Thymus (tissue), 14 donors: ENCODE data around the gene REV3L. TPM values are rescaled to one million over a fixed set of nuclear protein-coding genes. Genes with fewer than 3 reads are reported as not detected.

ENCODE experiments used
- DNase-seq, 9 donors: peaks; one replicate each; pipeline ENCODE4 v3.0.0-alpha.2; 2013; ENCODE audit warnings: low spot score in 9 of 9, low read depth in 6 of 9, missing footprints in 1 of 9
- H3K27ac ChIP-seq, 2 donors: one replicate each; pipeline ENCODE4 v1.5.1; 2013; ENCODE audit warnings: control low read depth in 1 of 2, low read depth in 1 of 2, low read length in 1 of 2, mild to moderate bottlenecking in 1 of 2, moderate library complexity in 1 of 2
- H3K27me3 ChIP-seq, 2 donors: one replicate each; pipeline ENCODE4 v1.5.1; 2013; ENCODE audit warnings: low read length in 1 of 2; ENCODE audit not compliant: control insufficient read depth in 2 of 2, insufficient read depth in 1 of 2
- H3K36me3 ChIP-seq, 2 donors: one replicate each; pipeline ENCODE4 v1.5.1; 2013; ENCODE audit warnings: low read length in 1 of 2, mild to moderate bottlenecking in 1 of 2, moderate library complexity in 1 of 2; ENCODE audit not compliant: control insufficient read depth in 2 of 2, insufficient read depth in 2 of 2
- H3K4me1 ChIP-seq, 2 donors: one replicate each; pipeline ENCODE4 v1.5.1; 2013; ENCODE audit warnings: low read length in 2 of 2; ENCODE audit not compliant: control insufficient read depth in 2 of 2, insufficient read depth in 2 of 2
- H3K4me3 ChIP-seq, 2 donors: one replicate each; pipeline ENCODE4 v1.5.1; 2013; ENCODE audit warnings: low read length in 2 of 2, control low read depth in 1 of 2, mild to moderate bottlenecking in 1 of 2
- H3K9me3 ChIP-seq, 2 donors: one replicate each; pipeline ENCODE4 v1.5.1; 2013; ENCODE audit warnings: low read length in 1 of 2, mild to moderate bottlenecking in 1 of 2; ENCODE audit not compliant: control insufficient read depth in 2 of 2, insufficient read depth in 1 of 2
- WGBS: extraction: QIAGEN DNeasy Blood & Tissue Kit; methylation state at CpG from one replicate; pipeline ENCODE4 v1.1.7; 2013; 5-methylcytosine and 5-hydroxymethylcytosine counted together
- long read RNA-seq, 10 donors: transcript quantifications; one replicate each; lab custom pipeline, GENCODE V29; 2026
- polyA plus RNA-seq: library from polyadenylated mRNA; stranded (reverse); fragments of 200-250 nt; gene quantifications from one replicate; pipeline ENCODE4 v1.2.3, GENCODE V29; 2013
- total RNA-seq: library from RNA; stranded (reverse); fragments of 120-200 nt; gene quantifications from one replicate; pipeline ENCODE4 v1.2.4, GENCODE V29; 2013
- donor health status: healthy.

REV3L gene, protein sequence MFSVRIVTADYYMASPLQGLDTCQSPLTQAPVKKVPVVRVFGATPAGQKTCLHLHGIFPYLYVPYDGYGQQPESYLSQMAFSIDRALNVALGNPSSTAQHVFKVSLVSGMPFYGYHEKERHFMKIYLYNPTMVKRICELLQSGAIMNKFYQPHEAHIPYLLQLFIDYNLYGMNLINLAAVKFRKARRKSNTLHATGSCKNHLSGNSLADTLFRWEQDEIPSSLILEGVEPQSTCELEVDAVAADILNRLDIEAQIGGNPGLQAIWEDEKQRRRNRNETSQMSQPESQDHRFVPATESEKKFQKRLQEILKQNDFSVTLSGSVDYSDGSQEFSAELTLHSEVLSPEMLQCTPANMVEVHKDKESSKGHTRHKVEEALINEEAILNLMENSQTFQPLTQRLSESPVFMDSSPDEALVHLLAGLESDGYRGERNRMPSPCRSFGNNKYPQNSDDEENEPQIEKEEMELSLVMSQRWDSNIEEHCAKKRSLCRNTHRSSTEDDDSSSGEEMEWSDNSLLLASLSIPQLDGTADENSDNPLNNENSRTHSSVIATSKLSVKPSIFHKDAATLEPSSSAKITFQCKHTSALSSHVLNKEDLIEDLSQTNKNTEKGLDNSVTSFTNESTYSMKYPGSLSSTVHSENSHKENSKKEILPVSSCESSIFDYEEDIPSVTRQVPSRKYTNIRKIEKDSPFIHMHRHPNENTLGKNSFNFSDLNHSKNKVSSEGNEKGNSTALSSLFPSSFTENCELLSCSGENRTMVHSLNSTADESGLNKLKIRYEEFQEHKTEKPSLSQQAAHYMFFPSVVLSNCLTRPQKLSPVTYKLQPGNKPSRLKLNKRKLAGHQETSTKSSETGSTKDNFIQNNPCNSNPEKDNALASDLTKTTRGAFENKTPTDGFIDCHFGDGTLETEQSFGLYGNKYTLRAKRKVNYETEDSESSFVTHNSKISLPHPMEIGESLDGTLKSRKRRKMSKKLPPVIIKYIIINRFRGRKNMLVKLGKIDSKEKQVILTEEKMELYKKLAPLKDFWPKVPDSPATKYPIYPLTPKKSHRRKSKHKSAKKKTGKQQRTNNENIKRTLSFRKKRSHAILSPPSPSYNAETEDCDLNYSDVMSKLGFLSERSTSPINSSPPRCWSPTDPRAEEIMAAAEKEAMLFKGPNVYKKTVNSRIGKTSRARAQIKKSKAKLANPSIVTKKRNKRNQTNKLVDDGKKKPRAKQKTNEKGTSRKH (N-terminal part only)
- total RNA-seq (29.4 TPM), polyA plus RNA-seq (21.2 TPM)
- long read RNA-seq, donor 1 = 0 reads
- long read RNA-seq, donor 2 = 0 reads
- long read RNA-seq, donor 3 = 0 reads
- long read RNA-seq, donor 4 = 0 reads
- long read RNA-seq, donor 5 = 0 reads
- long read RNA-seq, donor 6, partial matches to known transcripts = 0 of 11 reads
- long read RNA-seq, donor 6, other reads (novel, unspliced or antisense) = 11 of 11 reads
- long read RNA-seq, donor 7 = 0 reads
- long read RNA-seq, donor 8 = 0 reads
- long read RNA-seq, donor 9 = 0 reads
- long read RNA-seq, donor 10, partial matches to known transcripts = 5 of 5 reads
- long read RNA-seq, donor 10, other reads (novel, unspliced or antisense) = 0 of 5 reads

DNA sequence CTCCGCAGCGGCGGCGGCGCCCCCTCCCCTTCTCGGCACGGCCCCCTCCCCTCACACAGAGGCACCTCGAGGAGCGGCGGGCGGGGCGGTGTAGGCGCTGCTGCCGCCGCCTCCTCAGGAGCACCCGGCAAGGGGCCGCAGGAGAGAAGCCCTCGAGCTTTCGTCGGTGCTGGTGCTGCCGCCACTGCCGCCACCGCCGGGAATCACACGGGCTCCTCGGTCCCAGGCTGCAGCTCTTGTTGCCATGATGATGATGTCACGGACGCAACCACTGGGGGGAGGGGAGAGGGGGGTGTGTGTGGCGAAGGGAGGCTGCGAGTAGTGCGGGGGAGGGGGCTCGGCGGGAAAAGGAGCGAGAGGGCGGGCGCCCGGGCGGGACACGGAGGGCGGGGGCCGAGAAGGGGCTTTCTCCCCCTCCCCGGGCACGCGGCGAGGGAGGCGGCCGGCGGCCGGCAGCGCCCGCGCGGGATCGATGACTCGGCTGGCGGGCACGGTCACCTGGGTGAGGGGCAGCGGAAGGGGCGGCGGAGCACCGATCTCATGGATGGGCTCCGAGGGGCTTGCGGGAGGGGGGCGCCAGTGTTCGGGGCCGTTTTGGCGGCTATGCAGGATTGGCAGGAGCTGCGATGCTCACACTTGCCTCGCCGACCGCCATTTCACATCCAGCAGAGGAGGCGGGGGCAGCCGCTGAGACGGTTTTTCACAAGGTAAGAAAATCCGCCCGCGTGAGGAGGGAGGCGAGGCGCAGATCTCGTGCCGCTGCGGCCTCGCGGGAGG is at the start of gene REV3L:
REV3L (minus strand) TSS at position 260 of the 777 bp plus-strand sequence. CDS start 330 bp downstream, outside the sequence.
- peaks cover 16 to 30% of the 10 kb centered on the region in 2 donors for H3K4me1 ChIP-seq
- under 1% methylated on average over 83 of the region's 84 CpGs for WGBS

DNA sequence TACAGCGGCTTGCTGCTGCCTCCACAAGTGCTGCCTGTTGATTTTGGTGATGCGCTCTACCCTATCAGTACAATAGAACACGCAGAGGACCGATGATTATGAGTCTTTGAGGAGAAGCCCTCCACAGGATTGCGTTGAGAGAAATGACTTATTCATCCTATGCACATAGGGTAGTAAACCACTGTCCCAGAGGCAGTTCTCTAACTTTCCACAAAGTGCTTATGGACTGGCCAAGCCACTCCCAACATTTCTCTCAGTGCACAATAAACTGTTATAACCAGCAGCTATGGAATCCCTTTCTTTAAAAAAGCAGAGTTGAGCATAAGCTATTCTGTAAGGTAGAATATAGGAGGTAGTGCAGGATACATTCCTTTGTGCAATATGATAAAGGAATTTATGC is 48.2 kb upstream of the REV3L start:
- 97% methylated on average over 5 of the region's 5 CpGs for WGBS
- H3K9me3 ChIP-seq = peaks cover 0 to 3% of the 10 kb centered on the region in 2 donors
- H3K4me3 ChIP-seq = no peak overlapping the region
- DNase-seq = no peak
- peak overlapping the region in 1 of 2 donors; percentile 71 for H3K27ac ChIP-seq
- H3K27me3 ChIP-seq = no peaks in the 10 kb centered on the region
- H3K4me1 ChIP-seq = peaks cover 40 to 46% of the 10 kb centered on the region in 2 donors
- no peaks in the 10 kb centered on the region for H3K36me3 ChIP-seq

More for the DNA sequence above, at the start of gene REV3L:
- Histone ChIP-seq H3K4me3 (peak within 1 kb of the TSS; percentile 87 to 97), H3K9me3 (no peaks in the 10 kb centered on the region), H3K27ac (peak within 1 kb of the TSS; percentile 99), H3K27me3 (no peaks in the 10 kb centered on the region), H3K36me3 (peaks cover 2 to 6% of the 10 kb centered on the region in 2 donors)
- peak; percentile 79 to 96 (median 90) for DNase-seq

DNA sequence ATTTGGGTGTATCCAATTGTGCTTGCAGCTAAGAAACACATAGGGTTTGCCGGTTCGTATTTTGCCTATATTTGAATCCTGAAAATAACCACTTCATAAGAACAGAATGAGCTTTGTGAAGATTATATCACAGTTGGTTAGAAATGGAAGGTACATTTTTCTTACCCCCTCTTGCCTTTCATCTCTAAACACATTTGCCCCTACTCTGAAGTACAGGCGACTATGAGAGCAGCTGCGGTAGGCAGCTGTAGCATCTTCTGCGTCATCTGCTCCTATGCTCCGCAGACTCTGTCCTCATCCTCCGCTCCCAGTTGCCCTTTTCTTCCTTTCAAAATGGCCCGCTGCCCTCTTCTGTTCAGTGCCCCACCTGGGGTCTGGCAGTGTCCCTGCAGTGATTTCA is 47.6 kb upstream of the REV3L start:
- peak in 6 of 9 donors; percentile 43 to 79 (median 56) for DNase-seq
- Histone ChIP-seq H3K27ac (peak overlapping the region; percentile 57 to 71), H3K4me1 (peaks cover 40 to 46% of the 10 kb centered on the region in 2 donors), H3K9me3 (peaks cover 0 to 3% of the 10 kb centered on the region in 2 donors), H3K27me3 (no peaks in the 10 kb centered on the region), H3K36me3 (no peaks in the 10 kb centered on the region), H3K4me3 (peak overlapping the region in 1 of 2 donors; percentile 29)
- 13% methylated on average over 8 of the region's 8 CpGs for WGBS

DNA sequence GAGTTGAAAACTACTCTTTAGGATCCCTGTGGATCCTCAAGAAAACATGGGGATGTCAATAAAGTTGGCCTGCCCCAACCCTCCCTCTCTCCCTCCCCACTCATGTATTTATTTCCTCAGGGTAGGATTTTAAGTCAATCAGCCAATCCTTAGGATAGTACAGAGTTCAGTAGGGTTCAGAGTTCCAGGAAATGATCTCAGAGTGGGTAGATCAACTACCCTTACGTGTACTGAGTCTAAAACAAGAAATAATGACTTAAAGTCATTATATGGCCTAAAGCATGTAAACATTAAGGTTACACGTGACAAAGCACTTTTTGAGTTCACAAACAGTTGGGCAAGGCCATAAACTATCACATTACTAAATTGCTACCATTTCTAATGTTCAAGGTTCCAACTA is 47.2 kb upstream of the REV3L start:
- Histone ChIP-seq H3K4me1 (peaks cover 40 to 46% of the 10 kb centered on the region in 2 donors), H3K4me3 (peak overlapping the region in 1 of 2 donors; percentile 29), H3K36me3 (no peaks in the 10 kb centered on the region), H3K27ac (peak overlapping the region; percentile 57 to 71), H3K9me3 (peaks cover 0 to 3% of the 10 kb centered on the region in 2 donors), H3K27me3 (no peaks in the 10 kb centered on the region)
- DNase-seq = no peak
- WGBS = 49% methylated on average over 2 of the region's 2 CpGs

DNA sequence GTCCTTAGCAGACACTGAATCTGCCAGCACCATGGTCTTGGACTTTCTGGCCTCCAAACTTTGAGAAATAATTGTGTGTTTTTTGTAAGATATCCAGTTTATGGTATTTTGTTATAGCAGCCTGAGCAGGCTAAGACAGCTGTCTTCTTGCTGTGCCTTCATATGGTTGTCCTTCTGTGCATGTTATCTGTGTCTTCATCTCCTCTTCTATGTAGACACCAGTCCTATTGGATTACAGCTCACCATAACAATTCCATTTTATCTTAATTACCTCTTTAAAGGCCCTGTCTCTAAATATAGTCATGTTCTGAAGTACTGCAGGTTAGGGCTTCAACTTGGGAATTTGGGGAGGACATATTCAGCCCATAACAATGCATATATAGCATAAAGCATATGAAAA is 44.3 kb upstream of the REV3L start:
- no peaks in the 10 kb centered on the region for H3K27me3 ChIP-seq
- no peak for DNase-seq
- H3K27ac ChIP-seq = no peak overlapping the region
- peaks cover 0 to 3% of the 10 kb centered on the region in 2 donors for H3K9me3 ChIP-seq
- no peak overlapping the region for H3K4me3 ChIP-seq
- H3K36me3 ChIP-seq = no peaks in the 10 kb centered on the region
- H3K4me1 ChIP-seq = peaks cover 24 to 46% of the 10 kb centered on the region in 2 donors

DNA sequence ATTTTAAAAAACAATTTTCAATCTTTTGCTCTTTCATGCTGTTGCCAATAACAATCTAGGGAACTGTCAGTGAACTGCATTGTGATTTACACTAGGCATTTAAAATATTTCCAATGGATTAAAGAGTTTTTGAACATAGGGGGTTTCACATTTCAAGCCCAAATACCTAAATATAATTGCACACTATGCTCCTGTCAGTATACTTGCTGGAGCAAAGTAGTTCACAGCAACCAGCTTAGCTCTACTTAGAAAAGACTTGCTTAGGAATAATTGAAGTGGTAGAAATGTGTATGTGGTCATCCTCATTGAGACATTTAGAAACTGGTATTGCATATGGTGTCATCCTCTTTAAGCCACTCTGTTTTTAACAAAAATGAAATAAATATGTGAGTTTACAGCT is 41.7 kb upstream of the REV3L start:
- H3K36me3 ChIP-seq = no peaks in the 10 kb centered on the region
- no peaks in the 10 kb centered on the region for H3K27me3 ChIP-seq
- peaks cover 18 to 36% of the 10 kb centered on the region in 2 donors for H3K4me1 ChIP-seq
- H3K4me3 ChIP-seq = no peak overlapping the region
- H3K27ac ChIP-seq = no peak overlapping the region
- peaks cover 0 to 3% of the 10 kb centered on the region in 2 donors for H3K9me3 ChIP-seq
- DNase-seq = no peak

DNA sequence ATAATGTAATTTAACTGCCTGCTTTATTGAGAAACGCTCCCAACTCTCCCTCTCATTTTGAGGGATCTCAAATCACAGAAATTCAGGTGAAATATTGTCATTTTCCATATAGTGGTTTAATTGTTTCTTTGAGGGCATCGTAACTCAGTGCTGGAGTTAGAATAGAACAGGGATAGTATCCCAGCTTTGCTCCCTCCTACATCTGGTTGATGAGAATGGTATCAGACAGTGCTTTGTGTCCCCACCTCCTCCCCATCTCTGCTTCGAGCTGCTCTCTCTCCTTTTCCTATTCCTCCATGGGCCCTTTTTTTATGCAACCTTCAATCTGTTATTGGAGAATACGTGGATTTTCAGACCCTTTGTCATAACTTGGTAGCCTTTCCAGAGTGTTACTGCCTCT is 41.2 kb upstream of the REV3L start:
- H3K4me3 ChIP-seq = no peak overlapping the region
- peaks cover 15 to 31% of the 10 kb centered on the region in 2 donors for H3K4me1 ChIP-seq
- no peaks in the 10 kb centered on the region for H3K36me3 ChIP-seq
- DNase-seq = no peak
- WGBS = 96% methylated on average over 4 of the region's 4 CpGs
- H3K27me3 ChIP-seq = no peaks in the 10 kb centered on the region
- H3K9me3 ChIP-seq = peaks cover 0 to under 1% of the 10 kb centered on the region in 2 donors
- no peak overlapping the region for H3K27ac ChIP-seq
